ENCODE data around the gene VCL.

The VCL gene

GRCh38 chr10:74079028-74079935 lies 81.4 kb downstream of the VCL start:
- no peak for DNase-seq

DNA sequence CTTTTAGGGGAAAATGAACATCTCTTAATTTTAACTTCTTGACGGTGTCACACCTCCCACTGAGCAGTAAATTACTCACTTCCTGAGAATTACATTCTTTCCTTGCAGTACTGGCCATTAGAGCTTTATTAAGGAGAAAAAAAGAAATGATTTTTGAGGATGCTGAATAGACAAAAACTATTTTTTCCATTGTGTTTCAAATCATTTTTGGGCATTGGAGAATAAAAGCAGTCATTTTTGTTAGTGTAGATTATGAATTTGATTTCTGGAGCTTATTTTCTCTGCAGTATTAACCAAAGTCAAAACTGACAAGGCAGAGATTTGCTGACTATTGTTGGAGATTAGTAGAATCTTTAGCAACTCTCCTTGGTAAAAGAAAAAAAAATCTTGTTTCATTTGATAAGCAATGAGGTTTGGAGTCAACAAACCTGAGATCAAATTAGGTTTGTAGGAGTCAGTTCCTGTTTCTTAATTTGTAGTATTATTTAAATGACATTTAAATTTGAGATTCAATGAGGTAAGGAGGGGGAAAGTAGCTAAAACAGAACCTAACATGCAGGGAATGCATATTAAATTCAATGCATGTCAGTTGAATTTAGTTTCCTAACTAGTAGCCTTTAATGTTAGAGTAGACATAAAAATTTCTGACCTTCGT lies 82.1 kb downstream of the VCL start:
- no peak for DNase-seq

- no peak for DNase-seq
Observed at GRCh38 chr10:74081192-74081803, 83.4 kb downstream of the VCL start.

GRCh38 chr10:74081941-74082718 lies 84.2 kb downstream of the VCL start:
- DNase-seq: no peak

GRCh38 chr10:74083304-74083703 lies 85.4 kb downstream of the VCL start:
- no peak for DNase-seq

DNA sequence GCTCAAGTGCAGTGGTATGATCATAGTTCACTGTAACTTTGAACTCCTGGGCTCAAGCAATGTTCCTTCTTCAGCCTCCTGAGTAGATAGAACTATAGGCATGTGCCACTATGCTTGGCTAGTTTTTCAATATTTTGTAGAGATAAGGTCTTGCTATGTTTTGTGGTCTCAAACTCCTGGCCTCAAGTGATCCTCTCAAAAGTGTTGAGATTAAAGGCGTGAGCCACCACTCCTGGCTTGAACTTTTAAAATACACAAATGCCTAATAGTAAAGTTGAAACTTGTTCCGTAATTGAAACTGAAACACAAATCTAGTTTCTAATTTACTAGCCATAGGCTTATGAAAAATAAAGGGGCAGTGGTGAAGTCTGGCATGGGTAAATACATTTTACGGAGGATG lies 87.0 kb downstream of the VCL start:
- no peak for DNase-seq

GRCh38 chr10:74086317-74086716 lies 88.4 kb downstream of the VCL start:
- DNase-seq: no peak

- DNase-seq: no peak
Observed at GRCh38 chr10:74088722-74089121, 90.8 kb downstream of the VCL start.

DNA sequence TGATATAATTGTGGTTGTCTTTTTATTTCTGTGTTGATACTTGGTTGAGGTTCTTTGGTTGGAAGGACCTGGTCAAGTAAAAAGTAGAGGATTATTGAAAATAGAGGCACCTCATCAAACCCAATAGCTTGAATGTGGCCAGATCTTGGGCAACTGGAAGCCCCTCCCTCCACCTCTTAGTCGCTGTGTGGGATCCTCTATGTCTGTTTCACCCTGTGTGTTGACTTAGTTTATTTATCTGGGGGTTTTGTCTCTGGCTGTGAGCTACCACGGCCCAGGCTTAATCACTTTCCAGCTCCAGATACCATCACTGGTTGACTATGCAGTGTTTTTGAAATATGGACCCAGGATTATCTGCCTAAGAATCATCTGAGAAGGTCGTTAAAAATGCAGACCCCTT lies 94.5 kb downstream of the VCL start:
- no peak for DNase-seq

DNA sequence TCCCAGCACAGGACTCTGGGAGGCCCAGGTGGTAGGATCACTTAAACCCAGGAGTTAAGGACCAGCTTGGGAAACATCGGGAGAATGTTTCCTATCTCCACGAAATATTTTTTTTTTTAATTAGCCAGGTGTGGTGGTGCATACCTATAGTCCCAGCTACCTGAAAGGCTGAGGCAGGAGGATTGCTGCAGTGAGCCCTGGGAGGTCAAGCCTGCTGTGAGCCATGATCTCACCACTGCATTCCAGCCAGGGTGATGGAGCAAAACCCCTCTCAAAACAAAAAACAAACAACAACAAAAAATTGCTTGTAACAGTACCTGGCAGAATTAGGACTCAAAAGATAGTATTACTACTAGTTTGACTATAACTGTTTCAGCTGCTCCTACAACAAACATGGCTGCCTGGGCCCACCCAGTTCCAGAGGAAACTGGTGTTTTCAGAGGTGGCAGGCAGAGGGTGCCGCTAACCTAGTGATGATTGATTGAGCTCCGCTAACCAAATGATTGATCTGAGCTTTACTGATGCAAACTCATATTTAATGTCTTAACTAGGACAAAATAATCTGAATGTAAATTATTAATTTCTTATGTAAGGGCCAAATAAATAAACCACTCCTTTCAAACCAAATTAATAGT lies 95.7 kb downstream of the VCL start:
- no peak for DNase-seq

DNA sequence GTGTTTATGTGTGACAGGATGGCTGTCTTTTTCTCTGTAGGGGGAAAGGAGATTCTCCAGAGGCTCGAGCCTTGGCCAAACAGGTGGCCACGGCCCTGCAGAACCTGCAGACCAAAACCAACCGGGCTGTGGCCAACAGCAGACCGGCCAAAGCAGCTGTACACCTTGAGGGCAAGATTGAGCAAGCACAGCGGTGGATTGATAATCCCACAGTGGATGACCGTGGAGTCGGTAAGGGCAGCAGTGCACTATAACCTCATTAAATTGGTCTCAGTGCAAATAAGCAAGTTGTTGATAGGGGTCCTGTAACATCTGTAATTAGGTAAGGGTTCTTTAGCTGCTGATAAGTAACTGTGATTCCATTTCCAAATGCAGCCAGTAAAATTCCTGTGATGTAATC lies 96.3 kb downstream of the VCL start:
- no peak for DNase-seq

DNA sequence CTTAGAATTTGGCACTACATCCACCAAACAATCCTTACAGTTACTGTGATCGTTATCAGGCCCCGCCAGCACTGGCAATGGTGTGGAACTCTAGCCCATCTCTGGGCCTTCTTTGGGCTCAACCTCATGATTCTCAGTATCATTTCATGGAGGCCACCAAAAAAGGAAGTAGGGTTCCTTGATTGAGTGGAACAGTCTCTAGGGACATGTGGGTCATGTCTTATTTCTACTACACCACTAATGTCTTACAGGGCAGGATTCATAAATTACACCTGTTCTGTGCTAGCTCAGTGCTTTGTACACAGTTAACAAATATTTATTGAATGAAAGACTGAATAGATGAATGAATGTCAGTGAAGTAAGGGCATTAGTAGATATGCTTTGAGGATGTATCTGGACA lies 98.9 kb downstream of the VCL start:
- no peak for DNase-seq

DNA sequence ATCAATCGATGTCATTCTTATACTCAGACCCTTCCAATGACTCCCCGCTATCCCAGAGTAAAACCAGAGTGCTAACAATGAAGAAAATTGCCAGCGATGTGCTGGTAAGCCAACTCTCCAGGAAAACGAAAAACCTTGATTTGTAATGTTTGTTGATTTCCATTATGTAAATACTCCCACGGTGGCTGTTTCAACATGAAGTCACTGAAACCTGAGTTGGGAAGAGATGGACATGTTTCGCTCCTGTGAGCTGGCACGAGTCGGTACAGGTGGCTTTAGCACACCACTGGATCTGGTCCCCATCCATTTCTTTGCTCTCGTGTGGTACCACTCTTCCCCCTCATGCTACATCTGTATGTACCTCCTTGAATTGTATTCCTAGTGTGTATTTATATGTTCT lies 99.9 kb downstream of the VCL start:
- no peak for DNase-seq

GRCh38 chr10:74099420-74099819 lies 101.5 kb downstream of the VCL start:
- DNase-seq: no peak

- no peak for DNase-seq
Observed at GRCh38 chr10:74099836-74100235, 101.9 kb downstream of the VCL start.

GRCh38 chr10:74103560-74104258 lies 105.8 kb downstream of the VCL start:
- no peak for DNase-seq

GRCh38 chr10:74104480-74104879 lies 106.6 kb downstream of the VCL start:
- DNase-seq: no peak

- no peak for DNase-seq
Observed at GRCh38 chr10:74104996-74105395, 107.1 kb downstream of the VCL start.

DNA sequence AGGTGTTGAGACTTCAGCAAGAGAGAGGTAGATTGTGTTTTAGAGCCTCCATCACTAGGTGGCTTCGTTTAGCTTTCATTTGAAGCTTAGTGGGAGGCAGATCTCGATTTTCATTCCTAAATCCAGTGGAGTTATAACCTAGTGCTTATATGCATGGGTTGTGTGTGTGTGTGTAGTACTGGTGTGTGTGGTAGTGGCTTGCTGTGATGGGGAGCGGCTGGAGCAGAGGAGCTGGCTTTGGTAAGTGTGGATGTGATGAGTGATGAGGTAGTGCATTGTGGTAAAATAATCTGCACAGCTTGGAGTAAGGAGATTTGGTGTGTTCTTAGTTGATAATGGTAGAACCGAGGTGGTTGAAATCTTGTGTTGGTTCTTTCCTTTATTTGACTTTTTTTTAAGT lies 109.5 kb downstream of the VCL start:
- DNase-seq: no peak

DNA sequence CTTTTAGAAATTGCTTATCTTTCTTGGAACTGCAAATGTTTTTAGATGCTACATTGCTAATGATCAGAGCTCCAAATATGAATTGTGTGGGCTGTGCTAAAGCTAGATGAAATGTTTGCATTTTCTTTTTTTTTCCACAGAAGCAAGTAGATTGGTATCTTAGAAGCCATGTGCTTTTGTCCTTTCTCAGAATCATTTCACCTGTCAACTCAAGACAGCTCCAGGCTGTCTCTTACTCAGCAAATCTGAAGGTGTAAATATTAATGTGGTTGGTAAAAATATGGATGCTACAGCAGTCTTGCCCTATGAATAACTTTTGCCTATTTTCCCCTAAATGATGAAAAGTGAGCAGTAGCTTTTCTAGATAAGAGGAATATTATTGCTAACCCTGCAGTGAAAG lies 111.5 kb downstream of the VCL start:
- DNase-seq: no peak

DNA sequence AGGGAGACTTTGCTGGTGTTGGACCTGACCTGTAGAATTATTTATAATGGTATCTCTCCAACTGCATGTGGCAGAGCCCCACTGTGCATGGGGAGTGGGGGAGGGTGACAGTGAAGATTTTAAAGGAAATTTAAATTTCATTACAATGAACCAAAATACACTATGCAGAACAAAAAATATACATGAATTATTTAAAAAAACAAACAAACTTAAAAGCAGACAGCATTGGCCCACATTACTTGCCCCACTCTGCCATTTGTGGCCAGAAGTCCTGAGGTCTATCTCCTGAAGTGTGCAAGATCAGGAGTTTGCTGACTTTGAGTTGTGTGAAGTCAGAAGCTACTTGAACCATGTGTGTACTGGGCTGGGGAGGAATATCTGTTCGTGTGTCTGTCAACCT lies 112.2 kb downstream of the VCL start:
- DNase-seq: no peak

GRCh38 chr10:74111799-74112198 lies 113.9 kb downstream of the VCL start:
- DNase-seq: no peak
